AG10803 (cell line): Measurements from ENCODE around the gene CD300E.

Experiments
- DNase-seq: peaks from one replicate; pipeline ENCODE4 v3.0.0; 2010; ENCODE audit warnings: low read depth
- H3K4me3 ChIP-seq: 2 replicates; pipeline ENCODE4 v1.5.1; 2011; ENCODE audit warnings: mild to moderate bottlenecking, low read length, control low read depth
- CTCF ChIP-seq: conservative IDR thresholded peaks from 2 replicates; pipeline ENCODE4 v1.5.1; 2011; ENCODE audit warnings: mild to moderate bottlenecking, low read length, control low read depth, inconsistent platforms

The CD300E gene

GRCh38 chr17:74592087-74592990 lies 31.2 kb downstream of the CD300E start, which contains the start of gene CD300LD:
TSS of gene CD300LD (minus strand) at chr17:74592283. CDS start at chr17:74592202, 81 bp downstream.
- H3K4me3 ChIP-seq, result no peak within 1 kb of the TSS
- no peak for DNase-seq
- no peak for TF ChIP-seq CTCF

- DNase-seq, result no peak
- TF ChIP-seq CTCF, result no peak
These were observed 32.0 kb downstream of the CD300E start for GRCh38 chr17:74591503-74591902.

GRCh38 chr17:74585711-74586110 lies 37.8 kb downstream of the CD300E start:
- no peak for TF ChIP-seq CTCF
- H3K4me3 ChIP-seq, result no peak overlapping the region
- no peak for DNase-seq

More at GRCh38 chr17:74591503-74591902, 32.0 kb downstream of the CD300E start:
- H3K4me3 ChIP-seq, result no peak overlapping the region

- TF ChIP-seq CTCF, result no peak
- no peak for DNase-seq
- H3K4me3 ChIP-seq, result no peak overlapping the region
These were observed 39.1 kb downstream of the CD300E start for GRCh38 chr17:74584292-74585060.

- no peak overlapping the region for H3K4me3 ChIP-seq
- no peak for TF ChIP-seq CTCF
- no peak for DNase-seq
These were observed 40.9 kb downstream of the CD300E start for GRCh38 chr17:74582633-74583032.

GRCh38 chr17:74579900-74580299 lies 43.6 kb downstream of the CD300E start:
- no peak for DNase-seq
- no peak overlapping the region for H3K4me3 ChIP-seq
- no peak for TF ChIP-seq CTCF
